KMS-11 (cell line): ENCODE measurements around the gene YPEL3.
A peak's percentile ranks its signal among the peaks of the same experiment; 100 is the strongest.

Experiments
- H2AFZ ChIP-seq: fragments of 200-600 bp; sonication (generic); 2 replicates; pipeline ENCODE4 v1.6.1; 2016; ENCODE audit warnings: antibody characterized with exemption, mixed run types, low read depth
- H3K27ac ChIP-seq: fragments of 200-600 bp; sonication (generic); 2 replicates; pipeline ENCODE4 v1.6.1; 2016; ENCODE audit warnings: mild to moderate bottlenecking, mixed run types
- H3K27me3 ChIP-seq: fragments of 200-600 bp; sonication (generic); 2 replicates; pipeline ENCODE4 v1.6.1; 2017; ENCODE audit warnings: mild to moderate bottlenecking, low read depth, mixed run types, moderate library complexity; ENCODE audit not compliant: insufficient read depth
- H3K36me3 ChIP-seq: fragments of 200-600 bp; sonication (generic); 2 replicates; pipeline ENCODE4 v1.6.1; 2017; ENCODE audit warnings: mild to moderate bottlenecking, mixed run types; ENCODE audit not compliant: insufficient read depth
- H3K4me1 ChIP-seq: fragments of 200-600 bp; sonication (generic); 2 replicates; pipeline ENCODE4 v1.6.1; 2016; ENCODE audit warnings: mild to moderate bottlenecking, low read depth, mixed run types; ENCODE audit not compliant: poor library complexity, severe bottlenecking
- H3K4me2 ChIP-seq: fragments of 200-600 bp; sonication (generic); 2 replicates; pipeline ENCODE4 v1.7.0; 2016; ENCODE audit warnings: mild to moderate bottlenecking, mixed run types
- H3K4me3 ChIP-seq: fragments of 200-600 bp; sonication (generic); IDR thresholded peaks from 2 replicates; pipeline ENCODE4 v1.6.1; 2017; ENCODE audit warnings: low read depth, low read length, mixed read lengths; ENCODE audit not compliant: insufficient read depth
- H3K79me2 ChIP-seq: fragments of 200-600 bp; sonication (generic); 2 replicates; pipeline ENCODE4 v1.6.1; 2016; ENCODE audit warnings: low read depth, mixed run types; ENCODE audit not compliant: insufficient read depth
- H3K9ac ChIP-seq: fragments of 200-600 bp; sonication (generic); 2 replicates; pipeline ENCODE4 v1.6.1; 2016; ENCODE audit warnings: mild to moderate bottlenecking, mixed run types
- H4K20me1 ChIP-seq: fragments of 200-600 bp; sonication (generic); 2 replicates; pipeline ENCODE4 v1.6.1; 2016; ENCODE audit warnings: mild to moderate bottlenecking, mixed run types; ENCODE audit not compliant: insufficient read depth
- CTCF ChIP-seq: fragments of 200-600 bp; sonication (generic); conservative IDR thresholded peaks from 2 replicates; pipeline ENCODE4 v1.6.1; 2017; ENCODE audit warnings: low read depth, mild to moderate bottlenecking, antibody characterized with exemption, low read length, moderate library complexity, mixed read lengths

The YPEL3 gene

GRCh38 chr16:30096105-30096861 is at the start of gene YPEL3:
YPEL3 (minus strand) TSS chr16:30096213; CDS start chr16:30095482, 731 bp downstream.
- H3K36me3 ChIP-seq = no peaks in the 10 kb centered on the region
- TF ChIP-seq CTCF = no peak
- H3K4me2 ChIP-seq = peak within 1 kb of the TSS; percentile 94
- peak within 1 kb of the TSS; percentile 37; the same call in 1 of the 2 replicates for H3K27ac ChIP-seq
- no peaks in the 10 kb centered on the region; the same call in 1 of the 2 replicates for H3K79me2 ChIP-seq
- H3K4me1 ChIP-seq = peaks cover 32% of the 10 kb centered on the region
- H2AFZ ChIP-seq = peak within 1 kb of the TSS; percentile 98
- H3K9ac ChIP-seq = peak within 1 kb of the TSS; percentile 43; the same call in 1 of the 2 replicates
- no peak within 1 kb of the TSS for H3K4me3 ChIP-seq
- no peaks in the 10 kb centered on the region for H3K27me3 ChIP-seq
- no peaks in the 10 kb centered on the region for H4K20me1 ChIP-seq

- TF ChIP-seq CTCF = no peak
- no peaks in the 10 kb centered on the region for H4K20me1 ChIP-seq
- no peak overlapping the region for H3K4me2 ChIP-seq
- no peaks in the 10 kb centered on the region for H3K79me2 ChIP-seq
- H2AFZ ChIP-seq = no peak overlapping the region
- H3K9ac ChIP-seq = no peak overlapping the region
- H3K27ac ChIP-seq = no peak overlapping the region
- no peaks in the 10 kb centered on the region for H3K36me3 ChIP-seq
- H3K4me1 ChIP-seq = no peaks in the 10 kb centered on the region
- H3K4me3 ChIP-seq = no peak overlapping the region
- H3K27me3 ChIP-seq = no peaks in the 10 kb centered on the region
Measured at GRCh38 chr16:30145657-30146056, 49.6 kb upstream of the YPEL3 start.

- Histone ChIP-seq H3K4me3 (no peak overlapping the region), H3K4me1 (no peaks in the 10 kb centered on the region), H4K20me1 (no peaks in the 10 kb centered on the region), H3K27me3 (no peaks in the 10 kb centered on the region), H3K9ac (no peak overlapping the region), H2AFZ (no peak overlapping the region), H3K4me2 (no peak overlapping the region), H3K27ac (no peak overlapping the region), H3K79me2 (no peaks in the 10 kb centered on the region), H3K36me3 (no peaks in the 10 kb centered on the region)
- no peak for TF ChIP-seq CTCF
Measured at GRCh38 chr16:30144917-30145316, 48.9 kb upstream of the YPEL3 start.

GRCh38 chr16:30144017-30144416 is 48.0 kb upstream of the YPEL3 start:
- no peak overlapping the region for H3K4me3 ChIP-seq
- TF ChIP-seq CTCF = no peak
- no peak overlapping the region for H3K4me2 ChIP-seq
- no peak overlapping the region for H3K27ac ChIP-seq
- no peak overlapping the region for H3K9ac ChIP-seq
- no peaks in the 10 kb centered on the region for H3K36me3 ChIP-seq
- H3K4me1 ChIP-seq = no peaks in the 10 kb centered on the region
- no peak overlapping the region for H2AFZ ChIP-seq
- H4K20me1 ChIP-seq = no peaks in the 10 kb centered on the region
- H3K27me3 ChIP-seq = no peaks in the 10 kb centered on the region
- no peaks in the 10 kb centered on the region for H3K79me2 ChIP-seq
